Prostate gland (tissue), 2 donors: ENCODE measurements around the gene DHH. TPM values are rescaled to one million over a fixed set of nuclear protein-coding genes. Genes with fewer than 3 reads are reported as not detected.

Source experiments
- DNase-seq: peaks from one replicate; pipeline ENCODE4 v3.0.0-alpha.2; 2019; ENCODE audit warnings: low spot score
- H3K27ac ChIP-seq, 2 donors: fragments of 200-600 bp; sonication (generic); 2 replicates each; pipeline ENCODE4 v1.5.1; 2017 to 2019
- H3K27me3 ChIP-seq: fragments of 200-600 bp; sonication (generic); replicated peaks from 2 replicates; pipeline ENCODE4 v1.5.1; 2019; ENCODE audit not compliant: insufficient read depth
- H3K36me3 ChIP-seq, 2 donors: fragments of 200-600 bp; sonication (generic); 1 replicate in 1 of 2; 2 replicates in 1 of 2; pipeline versions ENCODE4 v1.5.1 to v1.8.1; 2017 to 2019
- H3K4me1 ChIP-seq: fragments of 200-600 bp; sonication (generic); replicated peaks from 2 replicates; pipeline ENCODE4 v1.5.1; 2019
- H3K4me3 ChIP-seq, 2 donors: fragments of 200-600 bp; sonication (generic); 2 replicates each; pipeline ENCODE4 v1.5.1; 2017 to 2019
- H3K9me3 ChIP-seq: fragments of 200-600 bp; sonication (generic); 2 replicates; pipeline ENCODE4 v1.5.1; 2017
- POLR2A ChIP-seq: fragments of 450-650 bp; IDR thresholded peaks from one replicate; pipeline ENCODE4 v1.6.1; 2016; ENCODE audit warnings: antibody characterized with exemption, mild to moderate bottlenecking
- POLR2AphosphoS5 ChIP-seq: sonication (generic); formaldehyde crosslinking; IDR thresholded peaks from one replicate; pipeline ENCODE4 v1.6.1; 2017; ENCODE audit warnings: antibody characterized with exemption
- WGBS: methylation state at CpG from one replicate; pipeline ENCODE4 v1.1.5; 2018; 5-methylcytosine and 5-hydroxymethylcytosine counted together
- intact Hi-C: fragments of 100-400 bp; cut with DNase I; formaldehyde crosslinking; loops from one replicate; pipeline ENCODE4 v1.14.2; 2022
- total RNA-seq, 2 donors: library from RNA; depleted of rRNA; stranded (reverse); fragments of >200 nt; gene quantifications; one replicate each; pipeline ENCODE4 v1.1.0, GENCODE V29; 2016
- TF ChIP-seq, protein P1 (sequence below), 4 experiments: fragments of 200-600 bp in 2 of 4; fragments of 450-650 bp in 2 of 4; sonication (generic) in 2 of 4; IDR thresholded peaks; 1 replicate in 3 of 4; 2 replicates in 1 of 4; pipeline ENCODE4 v1.5.1; 2016 to 2019; ENCODE audit warnings: antibody characterized with exemption in 4 of 4, mild to moderate bottlenecking in 2 of 4, moderate library complexity in 2 of 4

Gene DHH
- total RNA-seq, 2 donors from 2014 or later: 0.18 to 114 TPM

DNA sequence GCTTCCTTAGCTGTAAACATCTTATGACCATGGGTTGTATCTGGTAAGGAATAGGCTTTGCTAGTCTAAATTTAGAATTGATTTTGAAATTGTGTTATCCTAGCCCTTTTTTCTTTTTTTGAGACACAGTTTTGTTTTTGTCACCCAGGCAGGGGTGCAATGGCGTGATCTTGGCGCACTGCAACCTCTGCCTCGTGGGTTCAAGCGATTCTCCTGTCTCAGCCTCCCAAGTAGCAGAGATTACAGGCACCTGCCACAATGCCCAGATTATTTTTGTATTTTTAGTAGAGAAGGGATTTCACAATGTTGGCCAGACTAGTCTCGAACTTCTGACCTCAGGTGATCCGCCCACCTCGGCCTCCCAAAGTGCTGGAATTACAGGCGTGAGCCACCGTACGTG lies 39.0 kb upstream of the DHH start:
- Histone ChIP-seq H3K36me3 (no peaks in the 10 kb centered on the region), H3K4me1 (no peaks in the 10 kb centered on the region), H3K9me3 (no peaks in the 10 kb centered on the region), H3K27ac (no peak overlapping the region), H3K27me3 (no peaks in the 10 kb centered on the region), H3K4me3 (no peak overlapping the region)
- no peak for DNase-seq
- no peak for TF ChIP-seq POLR2AphosphoS5
- TF ChIP-seq, protein P1, sequence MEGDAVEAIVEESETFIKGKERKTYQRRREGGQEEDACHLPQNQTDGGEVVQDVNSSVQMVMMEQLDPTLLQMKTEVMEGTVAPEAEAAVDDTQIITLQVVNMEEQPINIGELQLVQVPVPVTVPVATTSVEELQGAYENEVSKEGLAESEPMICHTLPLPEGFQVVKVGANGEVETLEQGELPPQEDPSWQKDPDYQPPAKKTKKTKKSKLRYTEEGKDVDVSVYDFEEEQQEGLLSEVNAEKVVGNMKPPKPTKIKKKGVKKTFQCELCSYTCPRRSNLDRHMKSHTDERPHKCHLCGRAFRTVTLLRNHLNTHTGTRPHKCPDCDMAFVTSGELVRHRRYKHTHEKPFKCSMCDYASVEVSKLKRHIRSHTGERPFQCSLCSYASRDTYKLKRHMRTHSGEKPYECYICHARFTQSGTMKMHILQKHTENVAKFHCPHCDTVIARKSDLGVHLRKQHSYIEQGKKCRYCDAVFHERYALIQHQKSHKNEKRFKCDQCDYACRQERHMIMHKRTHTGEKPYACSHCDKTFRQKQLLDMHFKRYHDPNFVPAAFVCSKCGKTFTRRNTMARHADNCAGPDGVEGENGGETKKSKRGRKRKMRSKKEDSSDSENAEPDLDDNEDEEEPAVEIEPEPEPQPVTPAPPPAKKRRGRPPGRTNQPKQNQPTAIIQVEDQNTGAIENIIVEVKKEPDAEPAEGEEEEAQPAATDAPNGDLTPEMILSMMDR (IDR thresholded peaks at IDR 0.05): no peak
- TF ChIP-seq POLR2A: no peak
- 95% methylated on average over 10 of the region's 10 CpGs for WGBS
- intact Hi-C loops: no loop called here

DNA sequence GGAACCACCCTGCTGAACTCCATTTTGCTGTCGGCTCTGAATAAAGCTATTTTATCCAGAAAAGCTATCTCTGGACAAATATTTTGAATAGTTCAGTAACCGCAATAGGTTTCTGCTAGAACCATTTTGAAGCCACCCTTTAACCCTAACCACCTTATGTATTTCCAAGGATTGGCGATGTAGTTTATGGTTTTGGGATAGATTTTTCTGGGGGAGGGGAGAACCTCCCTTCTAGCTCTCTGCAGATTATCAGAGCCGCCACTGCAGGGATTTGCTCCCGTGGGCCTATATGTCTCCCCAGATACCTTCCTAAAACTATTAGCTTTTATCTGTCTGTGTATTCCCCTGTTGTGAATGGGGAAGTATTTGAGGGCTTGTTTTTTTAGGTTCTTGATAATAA lies 38.4 kb upstream of the DHH start:
- H3K4me1 ChIP-seq: no peaks in the 10 kb centered on the region
- no peaks in the 10 kb centered on the region for H3K36me3 ChIP-seq
- H3K9me3 ChIP-seq: no peaks in the 10 kb centered on the region
- DNase-seq: no peak
- no peaks in the 10 kb centered on the region for H3K27me3 ChIP-seq
- intact Hi-C loops: no loop called here
- H3K4me3 ChIP-seq: no peak overlapping the region
- TF ChIP-seq, protein P1 (IDR thresholded peaks at IDR 0.05): no peak
- TF ChIP-seq POLR2AphosphoS5 (no peak), POLR2A (no peak)
- H3K27ac ChIP-seq: no peak overlapping the region
- WGBS: 59% methylated on average over 5 of the region's 5 CpGs

DNA sequence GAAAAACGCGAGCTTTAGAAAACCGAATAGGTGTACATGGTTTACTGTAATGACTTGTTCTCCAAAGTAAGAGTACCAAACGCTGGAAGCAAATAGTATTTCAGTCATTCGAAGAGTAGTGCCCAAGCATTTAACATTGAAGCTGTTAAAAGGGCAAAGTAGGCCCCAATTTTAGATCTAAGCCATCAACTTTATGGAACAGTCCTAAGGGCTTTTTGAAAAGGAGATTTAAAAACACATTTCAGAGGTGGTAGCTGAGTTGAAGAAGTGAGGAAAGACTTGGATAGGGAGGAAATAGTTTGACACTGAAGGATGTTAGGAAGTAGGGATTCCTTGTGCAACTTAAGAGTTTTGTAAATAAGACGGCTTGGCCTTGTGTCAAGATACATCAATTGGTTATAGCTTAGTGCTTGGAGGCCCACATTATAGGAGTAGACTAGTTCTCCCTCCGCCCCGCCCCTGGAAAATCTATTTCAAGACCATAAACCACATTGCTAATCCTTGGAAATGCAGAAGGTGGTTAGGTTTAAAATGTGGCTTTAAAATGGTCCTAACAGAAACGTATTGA lies 37.4 kb upstream of the DHH start:
- intact Hi-C loops: loop anchor here (2.0 kb wide), 1 partner anchor 57 kb away; the partner anchor contains the start of gene TUBA1A

DNA sequence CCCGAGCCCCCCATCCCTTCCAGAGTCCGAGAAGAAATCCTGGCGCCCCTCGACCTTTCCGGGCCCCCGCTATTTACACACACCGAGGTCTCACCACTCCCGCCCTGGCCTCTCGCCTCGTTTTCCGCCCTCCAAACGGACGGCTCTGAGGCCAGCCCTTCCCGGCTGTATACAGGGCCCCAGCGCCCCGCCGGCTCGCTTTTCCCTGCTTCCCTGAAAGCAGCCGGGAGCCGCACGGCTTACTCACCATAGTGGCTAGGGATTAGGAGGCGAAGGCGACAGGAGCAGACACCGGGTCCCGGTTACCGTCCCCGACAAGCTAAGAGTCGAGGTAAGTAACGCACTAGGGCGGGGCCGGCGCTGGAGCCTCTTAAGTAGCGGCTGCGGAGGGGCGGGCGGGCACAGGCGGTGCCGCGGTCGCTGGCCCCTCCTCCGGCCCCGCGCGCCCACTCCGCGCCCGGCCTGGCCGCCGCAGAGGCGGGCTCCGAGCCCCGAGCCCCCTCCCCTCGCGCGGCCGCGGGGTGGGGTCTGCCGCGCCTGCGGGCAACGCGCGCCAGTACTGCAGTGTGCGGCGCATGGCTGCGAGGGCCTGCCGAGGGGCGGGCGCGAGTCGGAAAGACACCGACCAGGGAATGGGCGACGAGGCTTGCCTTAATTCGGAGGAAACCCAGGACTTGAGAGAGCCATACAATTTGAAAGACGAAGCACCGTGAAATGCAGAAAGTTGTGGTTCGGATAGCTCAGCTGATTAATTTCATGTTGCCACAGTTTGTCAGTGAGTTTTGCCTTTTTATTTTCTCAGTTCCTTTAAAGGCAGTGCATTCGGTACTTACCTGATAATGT lies 36.7 kb upstream of the DHH start, which contains the start of gene TUBA1B:
TSS of gene TUBA1B (minus strand) at position 345 of the 843 bp plus-strand sequence. CDS start at position 250, 95 bp downstream.
- intact Hi-C loops: loop anchor here (2.0 kb wide), 1 partner anchor 58 kb away; the partner anchor contains the start of gene TUBA1A
- Histone ChIP-seq H3K36me3 (no peaks in the 10 kb centered on the region), H3K27ac (peak within 1 kb of the TSS; percentile 98 to 100), H3K4me1 (no peaks in the 10 kb centered on the region), H3K4me3 (peak within 1 kb of the TSS; percentile 85 to 97), H3K9me3 (no peaks in the 10 kb centered on the region), H3K27me3 (no peaks in the 10 kb centered on the region)
- TF ChIP-seq POLR2AphosphoS5 (peak; percentile 52), POLR2A (peak; percentile 81)
- TF ChIP-seq, protein P1 (IDR thresholded peaks at IDR 0.05): peak in 1 of 4 experiments; percentile 2
- under 1% methylated on average over 51 of the region's 79 CpGs for WGBS
- peak; percentile 90 for DNase-seq

More for the DNA sequence above, 37.4 kb upstream of the DHH start:
- Histone ChIP-seq H3K27me3 (no peaks in the 10 kb centered on the region), H3K4me1 (no peaks in the 10 kb centered on the region), H3K27ac (peak overlapping the region; percentile 98 to 100), H3K36me3 (no peaks in the 10 kb centered on the region), H3K4me3 (peak overlapping the region; percentile 85 to 97), H3K9me3 (no peaks in the 10 kb centered on the region)
- DNase-seq: peak; percentile 14
- 20% methylated on average over 9 of the region's 9 CpGs for WGBS
- TF ChIP-seq, protein P1 (IDR thresholded peaks at IDR 0.05): peak in 1 of 4 experiments; percentile 0
- TF ChIP-seq POLR2A (no peak), POLR2AphosphoS5 (no peak)
